H1 (cell line): Measurements from ENCODE around the gene COL16A1. TPM values are rescaled to one million over a fixed set of nuclear protein-coding genes. Genes with fewer than 3 reads are reported as not detected.

Source experiments
- CTCF ChIA-PET: fragments of 300-600 bp; sonication (Branson Sonifier 250); formaldehyde crosslinking; loops from one replicate; lab custom pipeline; 2021; ENCODE audit not compliant: partially characterized antibody; lab: Charles Lee
- POLR2A ChIA-PET: fragments of 300-600 bp; sonication (Branson Sonifier 250); formaldehyde crosslinking; loops from one replicate; lab custom pipeline; 2021; ENCODE audit warnings: inconsistent platforms; ENCODE audit not compliant: partially characterized antibody; lab: Charles Lee
- DNase-seq, 2 experiments: peaks; one replicate each; pipeline versions ENCODE4 v3.0.0 to v3.0.0-alpha.2; 2010 to 2022; ENCODE audit warnings: low spot score in 2 of 2, low read depth in 1 of 2, mixed read lengths in 1 of 2
- FAIRE-seq: peaks from 2 replicates; lab custom pipeline; 2011; peaks lifted over from hg19 to GRCh38; lab: Jason Lieb, UNC
- H2AFZ ChIP-seq: 2 replicates; pipeline ENCODE4 v1.8.1; 2012; ENCODE audit warnings: low read length, inconsistent platforms
- H2AK5ac ChIP-seq: 2 replicates; pipeline ENCODE4 v1.6.1; 2013; ENCODE audit warnings: low read depth, low read length
- H2BK120ac ChIP-seq: replicated peaks from 2 replicates; pipeline ENCODE3; 2013; ENCODE audit warnings: low read depth, low read length, inconsistent platforms
- H2BK12ac ChIP-seq: 2 replicates; pipeline ENCODE4 v1.6.1; 2013; ENCODE audit warnings: low read depth, low read length
- H2BK15ac ChIP-seq: 2 replicates; pipeline ENCODE4 v1.6.1; 2013; ENCODE audit warnings: low read length
- H2BK20ac ChIP-seq: 2 replicates; pipeline ENCODE4 v1.6.1; 2013; ENCODE audit warnings: low read length
- H2BK5ac ChIP-seq: 2 replicates; pipeline ENCODE4 v1.6.1; 2013; ENCODE audit warnings: low read depth, low read length
- H3K14ac ChIP-seq: 2 replicates; pipeline ENCODE4 v1.6.1; 2013; ENCODE audit warnings: inconsistent platforms; ENCODE audit not compliant: insufficient read length
- H3K18ac ChIP-seq: 2 replicates; pipeline ENCODE4 v1.6.1; 2013; ENCODE audit warnings: low read length; ENCODE audit errors: extremely low read depth
- H3K23ac ChIP-seq: 2 replicates; pipeline ENCODE4 v1.6.1; 2013; ENCODE audit warnings: inconsistent platforms; ENCODE audit not compliant: insufficient read length
- H3K23me2 ChIP-seq: 2 replicates; pipeline ENCODE4 v1.6.1; 2013; ENCODE audit warnings: low read depth, low read length
- H3K27ac ChIP-seq: 2 replicates; pipeline ENCODE4 v1.6.1; 2011; ENCODE audit warnings: low read depth, low read length, inconsistent platforms
- H3K27me3 ChIP-seq, 4 experiments: replicated peaks in 1 of 4; 1 replicate in 1 of 4; 2 replicates in 3 of 4; pipeline versions ENCODE4 v1.6.1 to v1.8.1; 2011 to 2013; ENCODE audit warnings: low read length in 3 of 4, mild to moderate bottlenecking in 3 of 4, inconsistent platforms in 2 of 4, mixed read lengths in 2 of 4, moderate library complexity in 1 of 4; ENCODE audit not compliant: control insufficient read depth in 3 of 4, insufficient read depth in 3 of 4; ENCODE audit errors: extremely low read depth in 1 of 4
- H3K36me3 ChIP-seq, 4 experiments: 2 replicates each; pipeline versions ENCODE4 v1.6.1 to v1.8.1; 2011 to 2013; ENCODE audit warnings: mild to moderate bottlenecking in 4 of 4, low read length in 3 of 4, moderate library complexity in 2 of 4, control low read depth in 1 of 4, inconsistent platforms in 1 of 4; ENCODE audit not compliant: insufficient read depth in 4 of 4, control insufficient read depth in 2 of 4
- H3K4ac ChIP-seq: replicated peaks from 2 replicates; pipeline ENCODE3; 2013; ENCODE audit warnings: low read length, low read depth, mixed read lengths, inconsistent platforms; ENCODE audit not compliant: insufficient read length
- H3K4me1 ChIP-seq, 4 experiments: replicated peaks in 1 of 4; 1 replicate in 1 of 4; 2 replicates in 3 of 4; pipeline versions ENCODE4 v1.6.1 to v1.8.1; 2011 to 2013; ENCODE audit warnings: low read length in 3 of 4, inconsistent platforms in 2 of 4, mixed read lengths in 1 of 4; ENCODE audit not compliant: insufficient read depth in 4 of 4, control insufficient read depth in 3 of 4
- H3K4me2 ChIP-seq, 2 experiments: 2 replicates each; pipeline versions ENCODE4 v1.6.1 to v1.8.1; 2011 to 2013; ENCODE audit warnings: low read depth in 2 of 2, low read length in 2 of 2, control low read depth in 1 of 2, inconsistent platforms in 1 of 2, mild to moderate bottlenecking in 1 of 2; ENCODE audit not compliant: insufficient read depth in 1 of 2
- H3K4me3 ChIP-seq, 4 experiments: fragments of 200-600, 300-600 bp in 1 of 4; sonication (generic), shearing (Covaris generic), sonication (Bioruptor Twin) in 1 of 4; 2 replicates each; pipeline versions ENCODE4 v1.5.1 to v1.8.1; 2011 to 2016; ENCODE audit warnings: low read length in 4 of 4, low read depth in 3 of 4, control low read depth in 2 of 4, inconsistent platforms in 2 of 4, mild to moderate bottlenecking in 2 of 4, mixed read lengths in 1 of 4, moderate library complexity in 1 of 4; ENCODE audit not compliant: insufficient read depth in 2 of 4; ENCODE audit errors: extremely low read depth in 1 of 4
- H3K56ac ChIP-seq: replicated peaks from 2 replicates; pipeline ENCODE3; 2013; ENCODE audit warnings: low read depth, mild to moderate bottlenecking, mixed read lengths, low read length, inconsistent platforms; ENCODE audit not compliant: insufficient read length
- H3K79me1 ChIP-seq: 2 replicates; pipeline ENCODE4 v1.6.1; 2013; ENCODE audit warnings: low read depth, low read length, control low read depth
- H3K79me2 ChIP-seq, 2 experiments: 2 replicates each; pipeline versions ENCODE4 v1.6.1 to v1.8.1; 2012 to 2013; ENCODE audit warnings: low read length in 2 of 2, mild to moderate bottlenecking in 2 of 2, inconsistent platforms in 1 of 2; ENCODE audit not compliant: insufficient read depth in 2 of 2, control insufficient read depth in 1 of 2
- H3K9ac ChIP-seq, 4 experiments: replicated peaks in 1 of 4; 1 replicate in 1 of 4; 2 replicates in 3 of 4; pipeline versions ENCODE4 v1.6.1 to v1.8.1; 2011 to 2013; ENCODE audit warnings: low read depth in 3 of 4, low read length in 3 of 4, control low read depth in 2 of 4, mild to moderate bottlenecking in 2 of 4, moderate library complexity in 2 of 4, inconsistent platforms in 1 of 4; ENCODE audit errors: extremely low read depth in 1 of 4
- H3K9me3 ChIP-seq, 2 experiments: 2 replicates each; pipeline versions ENCODE4 v1.6.1 to v1.8.1; 2012 to 2013; ENCODE audit warnings: mild to moderate bottlenecking in 2 of 2, moderate library complexity in 2 of 2, control low read depth in 1 of 2, inconsistent platforms in 1 of 2, low read depth in 1 of 2, low read length in 1 of 2, mixed read lengths in 1 of 2; ENCODE audit not compliant: insufficient read depth in 2 of 2
- H4K20me1 ChIP-seq, 2 experiments: replicated peaks in 1 of 2; 2 replicates each; pipeline versions ENCODE3 to v1.8.1; 2011 to 2013; ENCODE audit warnings: inconsistent platforms in 2 of 2, low read length in 2 of 2, mild to moderate bottlenecking in 1 of 2; ENCODE audit not compliant: insufficient read depth in 2 of 2, control insufficient read depth in 1 of 2
- H4K5ac ChIP-seq: 2 replicates; pipeline ENCODE4 v1.6.1; 2013; ENCODE audit warnings: low read length, low read depth, mixed read lengths, inconsistent platforms; ENCODE audit not compliant: insufficient read length
- H4K8ac ChIP-seq: 2 replicates; pipeline ENCODE4 v1.8.0; 2013; ENCODE audit warnings: mild to moderate bottlenecking, moderate library complexity, low read length, inconsistent platforms; ENCODE audit not compliant: insufficient read depth; ENCODE audit errors: extremely low read depth
- H4K91ac ChIP-seq: replicated peaks from 2 replicates; pipeline ENCODE3; 2013; ENCODE audit warnings: low read length, mixed read lengths, inconsistent platforms; ENCODE audit not compliant: insufficient read length
- CEBPB ChIP-seq: IDR thresholded peaks from 2 replicates; pipeline ENCODE4 v1.6.1; 2012; ENCODE audit warnings: low read depth, low read length
- GTF2F1 ChIP-seq: IDR thresholded peaks from 2 replicates; pipeline ENCODE4 v1.6.1; 2012; ENCODE audit warnings: low read depth, low read length, improper control_type of control experiment, borderline replicate concordance
- JUND ChIP-seq: IDR thresholded peaks from 2 replicates; pipeline ENCODE4 v1.6.1; 2011; ENCODE audit warnings: mild to moderate bottlenecking, improper control_type of control experiment, low read length
- SIN3A ChIP-seq, 2 experiments: IDR thresholded peaks in 1 of 2; conservative IDR thresholded peaks in 1 of 2; 2 replicates each; pipeline ENCODE4 v1.6.1; 2011 to 2012; ENCODE audit warnings: low read length in 2 of 2, improper control_type of control experiment in 1 of 2, low read depth in 1 of 2, mild to moderate bottlenecking in 1 of 2
- SIRT6 ChIP-seq: IDR thresholded peaks from one replicate; pipeline ENCODE4 v1.7.1; 2012; ENCODE audit warnings: low read length, inconsistent platforms
- SIX5 ChIP-seq: IDR thresholded peaks from 2 replicates; pipeline ENCODE4 v1.6.1; 2011; ENCODE audit warnings: mild to moderate bottlenecking, low read depth, low read length
- SP2 ChIP-seq: IDR thresholded peaks from 2 replicates; pipeline ENCODE4 v1.6.1; 2012; ENCODE audit warnings: mild to moderate bottlenecking, low read length, inconsistent platforms
- SUZ12 ChIP-seq: fragments of 200-600 bp; sonication (generic); IDR thresholded peaks from 2 replicates; pipeline ENCODE4 v1.6.1; 2012; ENCODE audit warnings: mild to moderate bottlenecking, inconsistent platforms, low read length, moderate library complexity, mixed read lengths
- TAF1 ChIP-seq: IDR thresholded peaks from 2 replicates; pipeline ENCODE4 v1.6.1; 2011; ENCODE audit warnings: mild to moderate bottlenecking, low read depth, low read length
- TEAD4 ChIP-seq: IDR thresholded peaks from 2 replicates; pipeline ENCODE4 v1.6.1; 2012; ENCODE audit warnings: low read depth, low read length, inconsistent platforms, mixed read lengths
- WGBS, 2 experiments: shearing (Covaris generic) in 1 of 2; methylation state at CpG; one replicate each; pipeline versions ENCODE4 v1.1.6 to v1.1.7; 2013 to 2015; ENCODE audit warnings: low lambda C conversion rate in 2 of 2, mixed read lengths in 2 of 2, inconsistent platforms in 1 of 2, low coverage in 1 of 2, missing lambda C conversion rate in 1 of 2; ENCODE audit not compliant: insufficient replicate concordance in 2 of 2, insufficient coverage in 1 of 2, insufficient read length in 1 of 2; ENCODE audit errors: extremely low coverage in 1 of 2, missing lambda C conversion rate in 1 of 2; 5-methylcytosine and 5-hydroxymethylcytosine counted together
- polyA plus RNA-seq, 7 experiments: library from polyadenylated mRNA; depleted of rRNA in 3 of 7; stranded (reverse) in 5 of 7; unstranded in 2 of 7; fragments of >200 nt in 5 of 7; fragments of 200-250 nt in 2 of 7; gene quantifications; 1 replicate in 5 of 7; 2 replicates in 1 of 7; 4 replicates in 1 of 7; pipeline versions ENCODE4 v1.2.1 to v1.2.3, GENCODE V29; 2011 to 2013; ENCODE audit warnings: missing spikeins in 2 of 7, mixed read lengths in 2 of 7
- total RNA-seq: library from RNA; stranded (reverse); fragmentation: NEBNext Ultra II Directional; extraction: Animal tissue kit (Norgen Biotek cat#: 25700); gene quantifications from 2 replicates; pipeline ENCODE4 v1.2.1, GENCODE V29; 2021
- TF ChIP-seq, protein P1 (sequence below): IDR thresholded peaks from 2 replicates; pipeline ENCODE4 v1.6.1; 2011; ENCODE audit warnings: low read depth, mild to moderate bottlenecking, low read length; ENCODE audit not compliant: insufficient read depth
- TF ChIP-seq, protein P2 (sequence below): IDR thresholded peaks from 2 replicates; pipeline ENCODE4 v1.6.1; 2011; ENCODE audit warnings: low read length, improper control_type of control experiment

The COL16A1 gene
- total and polyA plus RNA-seq, 2 of the 8 experiments (the other 6 are each of a cell fraction or from before 2014, with no cell fraction given), result 2.0 to 10.5 TPM

DNA sequence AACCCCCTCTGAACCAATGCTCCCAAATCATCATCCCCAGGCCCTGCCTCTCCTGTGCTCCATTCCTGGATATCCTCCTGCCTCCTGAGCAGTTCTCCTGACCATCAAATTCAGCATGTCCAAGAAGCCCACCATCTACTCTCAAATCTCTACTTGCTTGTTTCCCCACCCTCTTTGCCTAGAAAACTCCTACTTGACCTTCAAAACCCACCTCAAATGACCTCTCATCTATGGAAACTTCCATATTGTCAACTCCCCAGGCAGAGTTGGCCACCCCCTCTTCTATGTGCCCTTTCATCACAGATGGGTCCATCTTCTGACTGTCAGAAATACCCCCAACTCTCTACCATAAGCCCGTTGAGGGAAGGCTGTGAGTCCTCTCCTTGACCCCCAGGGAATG, 43.5 kb upstream of the COL16A1 start:
- peaks cover 5 to 17% (median 13%) of the 10 kb centered on the region in 4 experiments for H3K4me1 ChIP-seq
- H3K9ac ChIP-seq, result no peak overlapping the region
- no peak overlapping the region for H3K4me3 ChIP-seq
- no peaks in the 10 kb centered on the region for H3K79me1 ChIP-seq
- H3K9me3 ChIP-seq, result no peaks in the 10 kb centered on the region
- H3K56ac ChIP-seq, result no peak overlapping the region
- H3K4ac ChIP-seq, result no peak overlapping the region
- FAIRE-seq (no peak), DNase-seq (no peak)
- H4K91ac ChIP-seq, result no peak overlapping the region
- no peak overlapping the region for H2BK20ac ChIP-seq
- no peak overlapping the region for H2BK15ac ChIP-seq
- no peak overlapping the region for H3K14ac ChIP-seq
- H4K5ac ChIP-seq, result no peak overlapping the region
- ChIA-PET CTCF (interaction anchor here (1.3 to 8.3 kb wide), 7 partner anchors 11 to 83 kb away, joined by 4 to 90 read pairs (median 18); partner anchors contain the start of gene COL16A1), POLR2A (interaction anchor here (0.6 kb wide), 1 partner anchor 610 kb away, joined by 4 read pairs; no protein-coding TSS in a partner anchor)
- H4K8ac ChIP-seq, result no peak overlapping the region
- H3K18ac ChIP-seq, result no peak overlapping the region
- no peaks in the 10 kb centered on the region for H3K23me2 ChIP-seq
- peak overlapping the region; percentile 10; the same call in 1 of the 2 replicates for H2BK5ac ChIP-seq
- no peak overlapping the region for H2AK5ac ChIP-seq
- no peaks in the 10 kb centered on the region for H4K20me1 ChIP-seq
- H2AFZ ChIP-seq, result no peak overlapping the region
- no peaks in the 10 kb centered on the region for H3K79me2 ChIP-seq
- H3K36me3 ChIP-seq, result no peaks in the 10 kb centered on the region
- 81% methylated on average over 1 of the region's 1 CpG; no CpG with 5 or more reads in 1 of the 2 experiments for WGBS, 2 experiments
- H3K23ac ChIP-seq, result no peak overlapping the region
- H3K27ac ChIP-seq, result no peak overlapping the region
- H2BK120ac ChIP-seq, result no peak overlapping the region
- H2BK12ac ChIP-seq, result no peak overlapping the region
- no peak overlapping the region; a peak in 1 of 4 replicates for H3K4me2 ChIP-seq
- H3K27me3 ChIP-seq, result no peaks in the 10 kb centered on the region
- no peak for TF ChIP-seq SUZ12
- TF ChIP-seq SP2, result no peak
- TF ChIP-seq, protein P1, sequence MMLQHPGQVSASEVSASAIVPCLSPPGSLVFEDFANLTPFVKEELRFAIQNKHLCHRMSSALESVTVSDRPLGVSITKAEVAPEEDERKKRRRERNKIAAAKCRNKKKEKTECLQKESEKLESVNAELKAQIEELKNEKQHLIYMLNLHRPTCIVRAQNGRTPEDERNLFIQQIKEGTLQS, result no peak
- no peak for TF ChIP-seq TAF1
- TF ChIP-seq JUND, result no peak
- no peak for TF ChIP-seq CEBPB
- TF ChIP-seq GTF2F1, result no peak
- TF ChIP-seq, protein P2, sequence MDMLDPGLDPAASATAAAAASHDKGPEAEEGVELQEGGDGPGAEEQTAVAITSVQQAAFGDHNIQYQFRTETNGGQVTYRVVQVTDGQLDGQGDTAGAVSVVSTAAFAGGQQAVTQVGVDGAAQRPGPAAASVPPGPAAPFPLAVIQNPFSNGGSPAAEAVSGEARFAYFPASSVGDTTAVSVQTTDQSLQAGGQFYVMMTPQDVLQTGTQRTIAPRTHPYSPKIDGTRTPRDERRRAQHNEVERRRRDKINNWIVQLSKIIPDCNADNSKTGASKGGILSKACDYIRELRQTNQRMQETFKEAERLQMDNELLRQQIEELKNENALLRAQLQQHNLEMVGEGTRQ, result no peak
- no peak for TF ChIP-seq SIX5
- no peak for TF ChIP-seq TEAD4
- no peak for TF ChIP-seq SIN3A (conservative IDR thresholded peaks at IDR 0.05 in 1 of 2, IDR thresholded peaks at IDR 0.05 in 1 of 2; ENCODE audit: low read depth in 1 of 2, low read length in 2 of 2)
- TF ChIP-seq SIRT6, result no peak
